ENCODE data around the gene KLHDC1. TPM values are rescaled to one million over a fixed set of nuclear protein-coding genes. Genes with fewer than 3 reads are reported as not detected.

Gene KLHDC1
- total and polyA plus RNA-seq, 9 of the 15 experiments (the other 6 are each of a cell fraction or from before 2014, with no cell fraction given): 0.08 to 0.41 (median 0.18) TPM

DNA sequence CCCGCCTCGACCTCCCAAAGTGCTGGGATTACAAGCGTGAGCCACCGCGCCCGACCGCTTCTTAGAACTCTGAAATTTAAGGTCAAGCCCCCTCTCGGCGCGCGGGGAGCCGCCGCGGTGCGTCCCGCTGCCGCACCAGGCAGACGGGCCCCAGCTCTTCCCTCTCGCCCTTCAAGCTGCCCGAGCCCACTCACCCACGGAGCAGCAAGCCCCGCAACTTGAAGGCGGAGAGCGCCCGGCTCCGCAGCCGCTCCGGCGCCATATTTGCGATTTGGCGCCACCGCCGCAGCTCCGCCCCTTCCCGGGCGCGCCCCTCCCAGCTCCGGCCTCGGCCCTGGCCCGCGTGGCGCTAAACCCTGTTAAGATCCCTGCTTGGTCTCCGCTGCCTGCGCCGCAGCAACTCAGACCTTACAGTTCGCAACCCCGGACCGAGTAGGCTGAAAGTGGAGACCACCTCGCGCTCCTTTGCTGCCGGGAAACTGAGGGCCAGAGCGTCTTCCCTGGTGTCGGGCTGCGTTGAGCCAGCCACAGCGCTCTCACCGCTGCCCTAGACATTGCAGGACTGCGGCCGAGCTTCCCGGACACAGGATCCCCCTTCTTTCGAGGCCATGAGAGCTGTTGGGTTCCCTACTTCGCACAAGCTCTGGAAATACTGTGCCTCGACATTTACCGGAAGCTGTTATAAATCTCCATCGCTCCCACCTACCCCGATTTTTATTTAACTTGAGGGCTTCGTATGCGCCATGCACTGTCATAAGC lies 4.8 kb upstream of the KLHDC1 start, which contains the start of gene POLE2 (continued):
- TF ChIP-seq, protein P1, sequence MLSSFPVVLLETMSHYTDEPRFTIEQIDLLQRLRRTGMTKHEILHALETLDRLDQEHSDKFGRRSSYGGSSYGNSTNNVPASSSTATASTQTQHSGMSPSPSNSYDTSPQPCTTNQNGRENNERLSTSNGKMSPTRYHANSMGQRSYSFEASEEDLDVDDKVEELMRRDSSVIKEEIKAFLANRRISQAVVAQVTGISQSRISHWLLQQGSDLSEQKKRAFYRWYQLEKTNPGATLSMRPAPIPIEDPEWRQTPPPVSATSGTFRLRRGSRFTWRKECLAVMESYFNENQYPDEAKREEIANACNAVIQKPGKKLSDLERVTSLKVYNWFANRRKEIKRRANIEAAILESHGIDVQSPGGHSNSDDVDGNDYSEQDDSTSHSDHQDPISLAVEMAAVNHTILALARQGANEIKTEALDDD (IDR thresholded peaks at IDR 0.05): no peak
- TF ChIP-seq PCBP1 (IDR thresholded peaks at IDR 0.05; ENCODE audit: low read depth, low read length, poor library complexity, severe bottlenecking) (no peak), MCM5 (IDR thresholded peaks at IDR 0.05; ENCODE audit: low read depth) (no peak), TEAD1 (CRISPR knock-in tag; IDR thresholded peaks at IDR 0.05) (0 out of 4 replicates have a peak, but pooled peaks of 1 of the 2 experiments have one; percentile 21), MYC (IDR thresholded peaks at IDR 0.05; ENCODE audit: low read depth, low read length) (peak; percentile 87), MYC (CRISPR knock-in tag; IDR thresholded peaks at IDR 0.05; ENCODE audit: borderline replicate concordance, low read depth) (peak; percentile 42; the same call in 1 of the 2 replicates), FUS (optimal IDR thresholded peaks at IDR 0.05; ENCODE audit: low read depth, low read length) (no peak), CBX1 (IDR thresholded peaks at IDR 0.05; ENCODE audit: low read depth) (peak; percentile 80; the same call in 1 of the 2 replicates), ZNF224 (CRISPR knock-in tag; IDR thresholded peaks at IDR 0.05) (no peak), MYNN (IDR thresholded peaks at IDR 0.05) (no peak), MYNN (CRISPR knock-in tag; IDR thresholded peaks at IDR 0.05) (no peak), TCF3 (CRISPR knock-in tag; IDR thresholded peaks at IDR 0.05) (0 out of 2 replicates have a peak, but pooled peaks have one; percentile 9), ZBTB8A (IDR thresholded peaks at IDR 0.05; ENCODE audit: partially characterized antibody) (no peak), ZNF589 (CRISPR knock-in tag; IDR thresholded peaks at IDR 0.05; ENCODE audit: low read depth) (peak; percentile 84), FOXK2 (conservative IDR thresholded peaks at IDR 0.05 in 1 of 2, IDR thresholded peaks at IDR 0.05 in 1 of 2; ENCODE audit: low read depth in 2 of 2) (no peak), BCL6 (CRISPR knock-in tag; IDR thresholded peaks at IDR 0.05) (no peak), RBM25 (IDR thresholded peaks at IDR 0.05; ENCODE audit: low read depth, low read length, severe bottlenecking) (no peak), MYBL2 (IDR thresholded peaks at IDR 0.05; ENCODE audit: low read depth) (no peak), MYBL2 (CRISPR knock-in tag; IDR thresholded peaks at IDR 0.05; ENCODE audit: borderline replicate concordance) (no peak)
- TF ChIP-seq, protein P2, sequence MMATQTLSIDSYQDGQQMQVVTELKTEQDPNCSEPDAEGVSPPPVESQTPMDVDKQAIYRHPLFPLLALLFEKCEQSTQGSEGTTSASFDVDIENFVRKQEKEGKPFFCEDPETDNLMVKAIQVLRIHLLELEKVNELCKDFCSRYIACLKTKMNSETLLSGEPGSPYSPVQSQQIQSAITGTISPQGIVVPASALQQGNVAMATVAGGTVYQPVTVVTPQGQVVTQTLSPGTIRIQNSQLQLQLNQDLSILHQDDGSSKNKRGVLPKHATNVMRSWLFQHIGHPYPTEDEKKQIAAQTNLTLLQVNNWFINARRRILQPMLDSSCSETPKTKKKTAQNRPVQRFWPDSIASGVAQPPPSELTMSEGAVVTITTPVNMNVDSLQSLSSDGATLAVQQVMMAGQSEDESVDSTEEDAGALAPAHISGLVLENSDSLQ (IDR thresholded peaks at IDR 0.05): no peak
- TF ChIP-seq, protein P3, sequence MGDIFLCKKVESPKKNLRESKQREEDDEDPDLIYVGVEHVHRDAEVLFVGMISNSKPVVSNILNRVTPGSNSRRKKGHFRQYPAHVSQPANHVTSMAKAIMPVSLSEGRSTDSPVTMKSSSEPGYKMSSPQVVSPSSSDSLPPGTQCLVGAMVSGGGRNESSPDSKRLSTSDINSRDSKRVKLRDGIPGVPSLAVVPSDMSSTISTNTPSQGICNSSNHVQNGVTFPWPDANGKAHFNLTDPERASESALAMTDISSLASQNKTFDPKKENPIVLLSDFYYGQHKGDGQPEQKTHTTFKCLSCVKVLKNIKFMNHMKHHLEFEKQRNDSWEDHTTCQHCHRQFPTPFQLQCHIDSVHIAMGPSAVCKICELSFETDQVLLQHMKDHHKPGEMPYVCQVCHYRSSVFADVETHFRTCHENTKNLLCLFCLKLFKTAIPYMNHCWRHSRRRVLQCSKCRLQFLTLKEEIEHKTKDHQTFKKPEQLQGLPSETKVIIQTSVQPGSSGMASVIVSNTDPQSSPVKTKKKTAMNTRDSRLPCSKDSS (IDR thresholded peaks at IDR 0.05; ENCODE audit: low read depth, partially characterized antibody): no peak
- TF ChIP-seq, protein P4, sequence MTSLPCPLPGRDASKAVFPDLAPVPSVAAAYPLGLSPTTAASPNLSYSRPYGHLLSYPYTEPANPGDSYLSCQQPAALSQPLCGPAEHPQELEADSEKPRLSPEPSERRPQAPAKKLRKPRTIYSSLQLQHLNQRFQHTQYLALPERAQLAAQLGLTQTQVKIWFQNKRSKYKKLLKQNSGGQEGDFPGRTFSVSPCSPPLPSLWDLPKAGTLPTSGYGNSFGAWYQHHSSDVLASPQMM (CRISPR knock-in tag; IDR thresholded peaks at IDR 0.05): no peak
- TF ChIP-seq, protein P5, sequence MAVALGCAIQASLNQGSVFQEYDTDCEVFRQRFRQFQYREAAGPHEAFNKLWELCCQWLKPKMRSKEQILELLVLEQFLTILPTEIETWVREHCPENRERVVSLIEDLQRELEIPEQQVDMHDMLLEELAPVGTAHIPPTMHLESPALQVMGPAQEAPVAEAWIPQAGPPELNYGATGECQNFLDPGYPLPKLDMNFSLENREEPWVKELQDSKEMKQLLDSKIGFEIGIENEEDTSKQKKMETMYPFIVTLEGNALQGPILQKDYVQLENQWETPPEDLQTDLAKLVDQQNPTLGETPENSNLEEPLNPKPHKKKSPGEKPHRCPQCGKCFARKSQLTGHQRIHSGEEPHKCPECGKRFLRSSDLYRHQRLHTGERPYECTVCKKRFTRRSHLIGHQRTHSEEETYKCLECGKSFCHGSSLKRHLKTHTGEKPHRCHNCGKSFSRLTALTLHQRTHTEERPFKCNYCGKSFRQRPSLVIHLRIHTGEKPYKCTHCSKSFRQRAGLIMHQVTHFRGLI (CRISPR knock-in tag; IDR thresholded peaks at IDR 0.05): no peak

All from K562 (cell line).